Colon (tissue), 2 donors: ENCODE results near the gene GRIK4.

Experiments
- FAIRE-seq: peaks from 2 replicates; lab custom pipeline; 2012; peaks lifted over from hg19 to GRCh38; lab: Jason Lieb, UNC
- donor health status: control.
- donor health status: control.

Gene GRIK4

DNA sequence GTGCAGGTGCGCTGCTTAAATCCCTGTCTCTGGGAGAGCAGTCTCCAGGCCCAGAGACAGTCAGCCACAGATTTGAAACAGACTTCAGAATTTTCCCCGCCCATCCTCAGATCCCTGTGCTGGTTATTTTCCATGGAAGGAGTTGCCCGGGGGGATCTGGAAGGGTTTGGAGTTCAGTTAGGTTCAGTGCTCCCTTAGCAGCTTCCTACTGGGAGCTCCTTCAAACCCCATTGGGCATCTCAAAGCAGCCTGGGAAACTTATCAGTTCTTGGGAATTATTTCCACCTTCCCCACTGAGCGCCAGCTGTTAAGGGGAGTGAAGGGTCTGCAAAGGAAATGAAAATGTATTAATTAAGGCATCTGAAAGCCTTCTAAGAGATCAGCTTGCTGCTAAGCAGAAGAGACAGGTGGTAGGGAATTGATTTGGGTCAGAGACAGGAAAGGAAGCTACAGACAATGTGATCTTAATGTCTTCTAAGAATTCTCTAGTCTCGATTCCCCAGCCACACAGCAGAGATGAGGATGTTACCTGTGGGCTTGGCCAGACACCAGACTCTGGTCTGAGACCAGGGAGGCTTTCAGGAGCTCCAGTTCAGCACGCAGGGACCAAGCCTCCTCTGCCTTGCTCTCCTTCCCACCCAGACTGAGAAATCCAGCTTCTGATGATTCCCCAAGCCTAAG lies 406.2 kb downstream of the GRIK4 start:
- FAIRE-seq, result no peak

DNA sequence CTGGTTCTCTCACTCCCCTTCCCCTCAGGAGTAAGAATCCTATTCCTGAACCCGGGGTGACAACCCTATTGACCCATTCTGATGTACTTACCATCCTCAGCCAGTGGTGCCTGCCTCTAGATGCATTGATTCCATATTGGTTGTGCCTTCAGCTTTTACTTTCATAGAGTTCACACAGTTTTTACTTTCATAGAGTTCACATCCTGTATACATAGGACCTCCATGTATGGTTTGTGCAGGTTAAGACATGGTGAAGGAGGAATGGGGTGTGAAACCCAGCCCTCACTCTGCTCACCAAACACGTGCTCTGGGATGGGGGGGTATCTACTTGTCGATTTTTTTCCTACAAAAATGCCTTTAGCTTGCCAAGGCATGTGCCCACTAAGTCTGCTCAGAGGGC lies 406.7 kb downstream of the GRIK4 start:
- FAIRE-seq, result no peak

DNA sequence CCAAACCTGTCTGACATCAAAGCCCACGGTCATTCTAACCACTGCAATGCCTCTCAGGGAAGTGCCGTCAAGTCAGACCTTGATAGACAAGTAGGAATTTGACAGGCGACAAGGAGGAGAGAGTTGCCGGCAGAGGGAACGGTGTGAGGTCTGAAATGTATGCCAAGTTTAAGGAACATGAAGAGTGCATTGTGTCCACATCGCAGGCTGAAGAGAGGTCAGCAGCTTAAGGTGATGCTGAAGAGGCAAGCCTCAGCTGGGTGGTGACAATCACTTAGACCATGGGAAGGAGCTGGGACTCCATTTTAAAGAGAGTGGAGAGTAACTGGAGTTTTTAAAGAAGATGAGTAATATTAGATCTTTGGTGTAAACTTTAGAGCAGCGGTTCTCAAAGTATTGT lies 407.5 kb downstream of the GRIK4 start:
- no peak for FAIRE-seq

DNA sequence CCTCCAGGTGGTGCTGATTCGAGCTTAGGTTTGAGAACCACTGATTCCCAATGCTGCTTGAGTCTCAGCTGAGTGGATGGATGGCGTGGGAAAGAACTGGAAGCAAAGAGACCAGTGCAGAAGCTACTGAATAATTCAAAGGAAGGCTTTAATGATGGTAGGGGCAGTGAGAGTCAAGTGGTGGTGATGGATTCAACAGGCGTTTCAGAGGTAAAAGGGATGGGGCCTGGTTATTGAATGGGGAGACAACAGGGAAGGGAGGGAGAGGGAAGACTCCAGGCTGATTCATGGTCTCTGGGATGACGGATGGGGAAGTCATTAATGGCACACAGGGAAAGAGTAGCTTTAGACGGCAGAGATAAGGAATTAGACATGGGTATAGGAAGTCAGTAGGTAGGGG lies 408.0 kb downstream of the GRIK4 start:
- FAIRE-seq, result no peak

DNA sequence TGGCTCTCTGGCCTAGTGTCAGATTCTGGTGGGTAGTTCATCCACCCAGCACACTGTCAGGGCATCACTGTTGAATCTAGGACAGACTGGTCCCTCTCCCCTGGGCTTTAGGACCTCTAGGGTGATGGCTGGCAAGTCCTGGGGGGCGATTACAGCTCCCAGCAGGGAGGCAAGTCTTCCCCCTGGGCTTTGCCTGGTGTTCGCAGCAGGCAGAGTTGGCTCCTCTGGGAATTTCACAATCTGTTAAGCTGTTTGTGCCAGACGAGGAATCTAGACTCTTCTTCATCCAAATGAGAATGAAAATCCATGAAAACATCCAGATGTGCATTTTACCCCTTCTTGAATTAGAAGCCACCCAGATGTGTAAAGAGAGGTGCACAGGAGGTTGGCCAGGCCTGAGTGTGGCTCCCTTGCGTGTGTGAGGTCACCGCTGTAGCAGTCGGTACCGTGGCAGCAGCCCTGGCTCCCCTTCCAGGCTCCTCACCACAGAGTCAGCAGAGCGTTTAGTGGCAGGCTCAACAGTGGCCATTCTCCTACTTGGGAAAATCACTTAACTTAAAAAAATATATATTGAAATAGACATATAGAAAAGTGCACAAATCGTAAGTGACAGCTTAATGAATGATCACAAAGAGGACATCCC lies 412.4 kb downstream of the GRIK4 start:
- no peak for FAIRE-seq

DNA sequence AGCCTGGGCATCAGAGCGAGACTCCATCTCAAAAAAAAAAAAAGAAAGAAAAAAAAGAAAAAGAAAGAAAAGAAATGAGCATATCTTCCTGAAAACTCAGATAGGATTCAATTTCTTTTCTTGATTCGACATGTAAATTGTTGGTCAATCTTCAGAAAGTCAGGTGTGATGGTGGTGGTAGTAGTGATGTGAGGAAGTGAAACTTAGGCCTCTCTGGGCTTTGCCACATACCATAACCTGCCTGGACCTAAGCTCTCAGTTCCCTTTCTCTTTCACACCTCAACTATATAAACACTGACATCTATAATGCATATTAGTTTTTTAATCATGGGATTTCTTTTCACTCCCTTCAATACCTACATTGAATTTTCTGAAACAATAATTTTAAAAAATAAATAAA lies 414.4 kb downstream of the GRIK4 start:
- FAIRE-seq, result no peak

DNA sequence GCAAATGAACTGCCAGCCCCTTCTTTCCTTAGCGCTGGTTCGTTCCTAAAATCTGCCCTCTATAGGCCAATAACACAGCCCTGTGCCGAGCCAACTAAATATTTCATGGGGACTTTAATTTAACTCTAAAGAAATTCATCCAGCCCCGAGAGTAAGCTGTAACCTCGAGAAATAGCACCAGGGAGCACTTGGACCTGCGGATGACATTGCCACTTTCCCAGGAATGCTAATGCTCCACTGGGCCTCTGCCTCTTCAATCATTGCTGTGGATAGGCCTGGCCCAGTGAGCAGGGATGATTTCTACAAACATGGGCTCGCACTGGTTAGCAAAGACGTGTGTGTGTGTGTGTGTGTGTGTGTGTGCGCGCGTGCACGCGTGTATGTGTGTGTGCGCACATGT lies 417.1 kb downstream of the GRIK4 start:
- FAIRE-seq, result no peak

DNA sequence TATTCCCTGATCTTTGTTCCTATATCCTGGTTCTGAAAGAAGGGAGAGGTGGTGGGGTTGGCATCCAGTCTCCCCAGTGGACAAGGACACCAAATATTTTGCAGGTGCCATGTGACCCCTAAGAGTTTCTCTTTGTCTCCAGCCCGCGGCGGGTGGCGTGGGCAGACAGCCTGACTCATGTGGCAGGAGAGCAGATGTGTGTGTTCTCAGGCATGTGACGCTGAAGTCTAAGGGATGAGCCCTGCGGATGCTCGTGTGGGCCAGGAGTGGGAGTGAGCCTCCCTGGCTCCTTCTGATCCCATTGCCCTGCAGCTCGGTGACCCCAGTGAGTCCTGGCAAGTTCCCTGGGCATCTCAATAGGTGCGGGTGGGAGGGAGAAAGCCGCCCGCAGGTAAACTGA lies 417.5 kb downstream of the GRIK4 start:
- FAIRE-seq, result no peak

DNA sequence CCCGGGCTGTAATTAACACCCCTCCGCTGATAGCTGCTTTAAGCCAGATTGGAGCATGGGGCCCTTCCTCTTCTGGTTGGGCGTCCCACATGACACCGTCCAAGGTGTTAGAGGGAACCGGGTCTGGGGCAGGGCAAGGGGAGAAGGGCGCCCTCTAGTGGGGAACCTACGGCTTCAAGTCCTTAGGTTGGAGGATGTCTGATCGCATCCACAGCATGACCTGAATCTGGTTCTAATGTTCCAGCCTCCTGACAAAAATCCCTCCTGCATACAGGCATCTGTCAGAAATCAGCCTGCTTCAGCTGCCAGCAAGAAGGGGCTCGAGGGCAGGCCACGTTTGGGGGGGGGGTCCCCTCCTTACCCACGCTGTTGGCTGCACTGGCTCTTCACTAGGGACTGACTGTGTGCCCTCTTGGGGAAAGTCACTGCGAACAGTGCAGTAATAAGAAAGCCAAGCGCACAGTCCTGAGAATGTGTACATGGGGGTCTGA lies 418.2 kb downstream of the GRIK4 start:
- no peak for FAIRE-seq

DNA sequence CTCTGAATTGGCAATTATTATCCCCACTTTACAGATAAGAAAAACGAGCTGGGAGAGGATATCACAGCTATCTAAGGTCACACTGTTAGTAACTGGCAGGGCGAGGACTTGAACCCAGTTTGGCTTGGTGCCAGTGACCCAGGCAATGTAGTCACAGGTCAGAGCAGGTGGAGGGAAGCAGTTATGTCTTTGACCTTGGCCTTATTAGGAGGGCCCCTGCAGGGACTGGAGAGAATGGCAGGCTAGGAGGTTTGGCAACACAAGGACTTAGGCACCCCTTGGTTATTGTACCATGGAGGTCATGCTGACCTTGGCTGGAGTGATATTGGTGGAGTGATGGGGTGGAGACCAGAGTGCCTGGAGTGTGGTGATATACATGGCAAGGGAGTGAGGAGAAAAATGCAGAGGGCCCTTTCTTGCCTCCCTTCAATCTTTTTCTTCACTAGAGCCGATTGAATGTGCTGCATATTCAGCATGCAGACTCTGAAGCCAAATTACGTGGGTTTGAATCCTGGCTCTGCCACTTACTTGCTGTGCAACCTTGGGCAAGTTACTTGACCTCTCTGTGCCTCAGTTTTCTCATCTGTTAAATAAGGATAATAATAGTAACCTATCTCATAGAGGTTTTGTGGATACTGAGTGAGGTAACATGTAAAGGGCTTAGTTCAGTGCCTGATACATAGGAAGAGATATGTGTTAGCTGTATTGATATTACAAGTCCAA lies 419.7 kb downstream of the GRIK4 start:
- FAIRE-seq, result no peak

DNA sequence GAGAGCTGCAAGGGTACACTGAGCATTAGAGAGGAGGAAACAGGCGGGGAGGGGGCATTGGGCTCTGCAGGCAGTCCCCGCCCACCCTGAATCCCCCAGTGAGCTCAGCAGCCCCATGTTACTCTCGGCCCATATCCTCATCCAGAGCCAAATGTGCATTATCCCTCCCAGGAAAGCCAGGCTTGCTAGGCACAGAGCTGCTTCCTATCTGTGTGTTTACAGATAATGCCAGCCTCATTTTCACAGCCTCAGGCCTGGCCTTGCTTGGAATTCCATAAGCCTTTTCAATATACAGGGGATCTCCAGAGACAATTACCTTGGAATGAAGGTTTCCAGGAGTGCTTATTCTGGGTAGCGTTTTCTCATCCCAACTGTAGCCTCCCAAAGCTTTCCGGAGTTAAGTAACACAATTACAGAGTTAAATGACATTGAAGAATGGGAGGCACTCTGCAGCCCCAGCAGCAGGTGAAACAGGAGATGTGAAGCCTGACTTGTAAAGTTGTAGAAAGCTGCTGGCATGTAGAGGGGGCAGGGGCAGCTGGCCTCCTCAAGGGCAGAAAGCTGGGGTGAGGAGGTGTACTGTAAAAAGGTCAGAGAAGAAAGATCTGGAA lies 420.9 kb downstream of the GRIK4 start:
- no peak for FAIRE-seq

DNA sequence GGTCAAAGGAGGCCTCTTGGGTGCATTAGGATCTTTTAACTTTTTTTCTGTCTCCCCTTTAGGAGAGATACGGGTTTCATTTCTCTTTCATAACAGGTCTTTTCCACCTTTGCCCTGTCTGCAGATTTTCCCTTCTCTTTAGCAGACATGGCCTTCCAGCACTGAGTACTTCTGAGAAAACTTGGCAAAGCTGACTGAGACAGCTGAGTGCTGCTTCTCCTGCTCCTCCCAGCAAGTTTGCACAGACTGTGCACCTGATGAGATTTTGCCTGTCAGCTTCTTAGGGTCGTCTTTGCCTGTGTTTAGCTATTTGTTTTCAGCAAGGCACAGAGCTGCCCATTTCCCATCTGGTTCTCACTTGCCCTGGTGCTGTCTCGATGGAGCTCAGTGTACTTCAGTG lies 424.8 kb downstream of the GRIK4 start:
- no peak for FAIRE-seq

DNA sequence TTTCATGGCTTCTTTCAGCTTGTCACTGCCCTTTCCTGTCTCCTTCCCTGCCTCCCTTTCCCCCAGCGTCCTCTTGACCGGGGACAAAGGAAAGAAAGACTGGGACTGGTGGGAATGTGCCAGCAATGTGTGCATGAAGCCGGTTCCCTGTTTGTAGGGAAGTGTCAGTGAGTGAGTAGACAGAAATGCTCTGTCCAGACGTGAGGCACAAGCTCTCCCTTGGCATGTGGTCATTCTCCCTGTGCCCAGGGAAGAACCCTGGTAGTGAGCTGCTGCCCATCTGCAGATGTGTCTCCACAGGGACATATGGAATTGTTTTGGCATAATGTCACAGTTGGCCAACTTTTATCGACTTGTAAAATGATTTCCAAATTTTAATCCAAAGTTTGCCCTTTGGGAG lies 426.0 kb downstream of the GRIK4 start:
- FAIRE-seq, result no peak

DNA sequence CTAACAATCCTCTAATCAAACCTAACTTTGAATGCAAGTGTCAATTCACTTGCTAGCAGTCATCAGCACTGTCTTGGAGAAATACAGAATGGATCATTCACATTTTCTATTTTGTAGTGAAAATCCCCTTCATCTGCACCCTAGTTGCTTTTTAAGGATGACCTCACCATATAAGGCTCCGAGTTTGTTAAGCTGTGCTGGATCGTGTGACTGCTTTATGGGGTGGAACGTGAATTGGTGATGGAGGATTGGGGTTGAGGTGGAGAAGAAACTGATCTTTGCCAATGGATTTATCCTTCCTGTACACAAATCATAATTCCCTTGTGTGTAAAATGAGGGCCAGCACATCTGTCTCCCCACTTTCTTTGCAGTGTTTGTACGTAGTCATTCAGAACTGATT lies 426.7 kb downstream of the GRIK4 start:
- no peak for FAIRE-seq

DNA sequence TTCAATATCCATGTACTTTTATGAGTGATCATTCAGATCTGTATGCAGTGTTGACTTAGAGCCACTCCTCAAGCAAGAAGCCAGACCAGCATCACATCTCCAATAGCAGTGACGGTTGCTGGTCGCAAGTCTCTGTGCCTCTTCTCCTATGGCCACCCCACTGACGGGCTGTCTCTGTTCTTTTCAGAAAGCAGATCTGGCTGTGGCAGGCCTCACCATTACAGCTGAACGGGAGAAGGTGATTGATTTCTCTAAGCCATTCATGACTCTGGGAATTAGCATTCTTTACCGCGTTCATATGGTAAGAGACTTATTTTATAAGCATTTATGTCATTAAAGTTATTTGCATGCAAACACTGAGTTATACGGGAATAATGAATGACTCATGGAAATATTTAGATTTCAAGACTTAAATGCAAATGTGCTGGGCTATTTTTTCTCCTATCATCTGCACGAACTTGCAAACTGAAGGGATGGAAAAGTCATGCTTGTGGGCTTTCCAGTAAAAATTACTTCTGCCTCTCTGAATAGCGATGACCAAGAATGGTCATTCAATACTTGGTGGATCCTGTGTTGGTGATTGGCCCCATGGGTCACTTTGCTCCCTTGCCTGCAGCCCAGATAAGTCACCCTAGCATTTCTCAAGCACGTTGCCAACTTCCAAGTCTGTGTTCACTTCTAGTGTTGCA lies 428.8 kb downstream of the GRIK4 start:
- no peak for FAIRE-seq

DNA sequence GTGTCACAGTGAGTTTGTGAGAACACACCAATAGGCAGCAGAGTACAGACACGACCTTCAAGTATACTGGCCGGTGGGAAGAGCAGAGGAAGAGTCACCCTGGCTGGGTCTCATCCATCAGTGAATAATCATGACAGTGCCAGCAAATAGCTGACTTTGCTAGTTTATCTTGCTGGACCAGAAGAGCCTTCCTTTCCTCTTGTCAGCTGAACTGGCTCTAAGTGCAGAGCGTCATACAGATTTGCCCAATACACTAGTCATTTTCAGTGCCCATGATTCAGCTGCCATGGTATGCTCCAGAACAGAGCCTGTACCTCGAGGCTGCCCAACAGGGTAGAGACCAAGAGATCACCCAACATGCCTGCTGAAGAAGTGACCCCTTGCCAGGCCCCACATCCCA lies 429.5 kb downstream of the GRIK4 start:
- no peak for FAIRE-seq

DNA sequence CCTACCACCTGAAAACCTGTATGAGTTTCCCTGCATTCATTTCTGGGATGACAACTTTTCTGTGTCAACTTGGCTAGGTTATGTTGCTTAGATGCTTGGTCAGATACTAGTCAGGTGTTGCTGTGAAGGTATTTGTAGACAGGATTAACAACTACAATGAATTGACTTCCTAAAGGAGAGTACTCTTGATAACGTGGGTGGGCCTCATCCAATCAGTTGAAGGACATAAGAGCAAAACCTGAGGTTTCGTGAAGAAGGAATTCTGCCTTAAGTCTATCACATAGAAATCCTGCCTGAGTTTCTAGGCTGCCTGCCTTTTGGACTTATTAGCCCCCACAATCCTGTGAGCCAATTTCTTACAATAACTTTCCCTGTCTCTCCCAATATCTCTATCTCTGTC lies 431.2 kb downstream of the GRIK4 start:
- no peak for FAIRE-seq

DNA sequence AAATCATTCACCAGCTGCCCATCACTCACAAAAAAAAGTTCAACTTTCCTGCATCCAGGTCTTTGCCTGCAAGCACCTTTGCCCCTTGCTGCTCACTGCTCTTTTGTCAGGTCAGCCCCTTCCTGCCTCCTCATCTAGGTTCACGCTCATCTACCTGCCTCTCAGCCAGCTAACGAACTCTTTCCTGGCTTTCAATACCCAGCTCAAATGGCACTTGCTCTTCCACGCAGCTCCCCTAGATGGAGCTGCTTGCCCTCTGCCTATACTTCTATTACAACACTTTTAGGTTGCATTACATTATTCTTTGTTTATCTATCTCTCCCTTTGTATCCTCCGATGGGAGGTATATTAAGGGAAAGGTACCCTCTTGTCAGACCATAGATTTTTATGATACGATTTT lies 433.5 kb downstream of the GRIK4 start:
- FAIRE-seq, result no peak

DNA sequence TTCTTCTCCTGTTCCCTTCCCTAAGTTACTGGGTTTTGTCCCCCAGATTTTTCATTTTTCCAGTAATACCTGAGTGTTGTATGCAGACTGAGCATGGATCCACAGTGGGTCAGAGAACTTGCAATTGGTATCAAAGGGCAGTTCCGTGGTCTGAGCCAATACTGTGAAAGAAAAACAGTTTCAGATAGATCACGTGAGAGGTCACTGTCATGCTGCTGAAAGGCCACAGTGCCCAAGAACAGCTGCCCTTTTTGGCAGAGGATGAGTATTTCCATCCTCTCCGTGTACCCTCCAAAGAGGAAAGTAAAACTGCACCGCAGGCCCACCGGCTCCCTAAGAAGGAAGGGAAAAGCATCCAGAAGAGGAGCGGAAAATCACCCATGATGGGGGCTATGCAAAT lies 439.3 kb downstream of the GRIK4 start:
- no peak for FAIRE-seq

DNA sequence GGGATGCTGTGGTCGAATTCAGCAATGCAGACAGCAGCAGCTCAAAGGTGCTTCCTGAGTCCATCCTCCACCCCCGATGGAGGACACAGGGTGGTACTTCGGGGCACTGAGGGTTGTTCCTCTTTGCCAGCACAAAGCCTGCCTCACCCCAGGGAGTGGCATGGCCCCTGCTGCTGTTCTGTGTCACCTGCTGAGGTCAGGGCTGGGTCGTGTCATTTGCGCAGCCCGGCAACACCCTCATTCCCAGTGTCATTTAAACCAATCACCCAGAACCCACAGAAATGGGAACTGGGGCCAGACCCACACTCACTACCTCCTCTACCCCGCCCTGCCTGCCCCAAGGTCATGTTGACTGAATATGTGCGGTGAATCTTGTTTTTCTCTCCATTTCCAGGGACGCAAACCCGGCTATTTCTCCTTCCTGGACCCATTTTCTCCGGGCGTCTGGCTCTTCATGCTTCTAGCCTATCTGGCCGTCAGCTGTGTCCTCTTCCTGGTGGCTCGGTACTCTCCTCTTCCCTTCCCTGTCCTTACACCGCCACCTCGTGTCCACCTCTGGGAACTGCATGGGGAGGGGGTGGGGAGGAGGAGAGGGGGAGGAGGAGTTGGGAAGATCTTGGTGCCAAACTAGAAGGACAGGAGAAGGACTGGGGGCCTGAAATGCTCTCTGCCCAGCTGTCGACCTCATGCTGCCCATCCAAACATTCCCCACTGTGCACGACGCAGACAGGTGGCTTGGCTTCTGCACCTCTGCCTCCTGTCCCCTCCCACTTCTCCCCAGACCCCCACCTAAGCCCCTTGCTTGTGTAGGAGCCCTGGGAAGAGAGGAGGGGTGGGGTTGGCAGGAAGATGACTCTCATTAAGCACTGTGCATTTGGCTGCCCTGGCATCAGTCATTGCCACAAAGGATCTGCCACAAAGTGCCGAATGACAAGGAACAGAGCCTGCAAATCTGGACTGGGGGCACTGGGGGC lies 441.2 kb downstream of the GRIK4 start:
- FAIRE-seq, result no peak

DNA sequence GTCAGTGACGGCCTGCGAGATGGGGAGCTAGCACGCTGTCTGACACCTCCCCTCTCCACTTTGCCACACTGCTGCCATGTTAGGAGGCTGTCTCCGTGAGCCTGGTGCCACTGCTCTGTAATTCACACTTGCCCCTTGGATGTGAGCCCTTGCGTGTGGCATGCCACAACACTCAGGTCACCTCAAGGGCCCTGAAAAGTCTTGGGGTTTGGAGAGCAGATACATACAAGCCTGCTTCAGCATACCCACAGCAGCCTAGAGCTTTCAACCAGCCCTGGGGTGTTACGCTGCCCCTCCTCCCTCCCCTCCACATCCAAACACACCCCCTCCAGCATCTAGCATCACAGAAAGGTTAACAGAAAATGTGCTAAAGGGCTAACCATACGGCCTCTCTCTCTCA lies 442.8 kb downstream of the GRIK4 start:
- no peak for FAIRE-seq
